ENCODE measurements around the gene MPV17. TPM values are rescaled to one million over a fixed set of nuclear protein-coding genes. Genes with fewer than 3 reads are reported as not detected.
"Not testable (repeated sequence)": the region's sequence is repeated elsewhere in the genome, so short reads cannot be mapped to it uniquely, and the experiment has no call there.

The MPV17 gene
- total RNA-seq, 4 donors from 2014 or later, result 51.8 to 87.5 (median 68.4) TPM

- TF ChIP-seq POLR2A (IDR thresholded peaks at IDR 0.05) (no peak), EP300 (IDR thresholded peaks at IDR 0.05) (no peak), CTCF (IDR thresholded peaks at IDR 0.05) (no peak), POLR2AphosphoS5 (IDR thresholded peaks at IDR 0.05) (no peak)
- Histone ChIP-seq H3K9me3 (no peaks in the 10 kb centered on the region), H3K4me1 (no peaks in the 10 kb centered on the region), H3K27me3 (no peaks in the 10 kb centered on the region), H3K4me3 (no peak overlapping the region), H3K27ac (no peak overlapping the region), H3K36me3 (peaks cover 93% of the 10 kb centered on the region)
- WGBS, result 87% methylated on average over 3 of the region's 3 CpGs
- no peak for DNase-seq (ENCODE audit: low spot score in 2 of 2)
These were observed 12.4 kb upstream of the MPV17 start for GRCh38 chr2:27335311-27335710.

DNA sequence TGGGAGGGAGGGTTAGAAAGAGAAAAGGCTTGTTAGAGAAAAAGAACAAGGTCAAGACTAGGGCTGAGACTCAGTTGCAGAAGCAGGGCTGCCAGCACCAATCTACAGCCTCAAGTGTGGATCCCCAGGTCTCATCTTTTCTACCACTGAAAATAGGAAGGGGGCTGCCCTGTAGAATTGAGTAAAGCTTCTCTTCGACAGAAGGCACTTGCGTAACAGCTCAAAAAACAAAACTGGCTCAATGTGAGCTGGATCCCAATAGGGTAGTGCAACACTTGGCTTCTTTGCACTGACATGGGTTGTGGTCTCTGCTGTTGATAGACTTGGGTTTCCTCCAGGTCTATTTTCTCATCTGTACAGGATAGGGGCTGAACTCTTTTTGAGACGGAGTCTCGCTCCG lies 1.8 kb upstream of the MPV17 start:
- H3K9me3 ChIP-seq, result no peaks in the 10 kb centered on the region
- no peak overlapping the region for H3K4me3 ChIP-seq
- H3K36me3 ChIP-seq, result peaks cover 40% of the 10 kb centered on the region
- TF ChIP-seq POLR2AphosphoS5 (IDR thresholded peaks at IDR 0.05) (no peak), EP300 (IDR thresholded peaks at IDR 0.05) (no peak), POLR2A (IDR thresholded peaks at IDR 0.05) (no peak)
- H3K27me3 ChIP-seq, result no peaks in the 10 kb centered on the region
- no peak for DNase-seq (ENCODE audit: low spot score in 2 of 2)
- H3K27ac ChIP-seq, result no peak overlapping the region
- 83% methylated on average over 5 of the region's 5 CpGs for WGBS
- peaks cover 18% of the 10 kb centered on the region for H3K4me1 ChIP-seq

DNA sequence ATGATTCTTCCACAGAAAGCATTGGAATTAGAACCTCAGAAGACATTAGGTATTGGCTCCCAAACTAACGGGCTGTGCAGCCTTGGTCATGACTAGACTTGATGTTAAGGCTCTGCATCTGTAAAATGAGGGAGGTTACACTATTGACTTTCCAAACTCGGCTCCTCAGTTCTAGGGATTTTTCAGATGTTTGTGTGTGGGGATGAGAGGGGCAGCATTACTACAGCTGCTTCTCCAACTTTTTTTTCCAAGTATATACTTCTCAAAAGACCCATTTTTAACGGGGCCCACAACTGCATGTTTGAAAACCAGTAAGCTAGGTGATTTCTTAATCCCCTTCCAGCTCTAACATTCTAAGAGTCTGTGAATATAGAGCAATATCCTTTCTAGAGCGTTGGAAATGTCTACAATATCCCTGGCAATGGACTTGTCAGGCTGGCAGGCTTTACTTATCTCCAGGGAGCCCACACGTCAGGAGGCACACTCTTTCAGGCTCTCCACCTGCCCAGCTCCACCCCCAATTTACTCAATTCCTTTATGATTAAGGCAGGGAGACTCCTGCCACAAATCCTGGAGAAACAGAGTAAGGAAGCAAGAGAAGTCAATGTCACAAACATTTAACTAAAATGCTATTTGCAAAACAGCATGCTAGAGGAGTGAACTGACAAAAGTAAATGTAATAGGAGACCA lies 844 bp upstream of the MPV17 start:
- TF ChIP-seq POLR2A (IDR thresholded peaks at IDR 0.05) (no peak), CTCF (IDR thresholded peaks at IDR 0.05) (no peak), POLR2AphosphoS5 (IDR thresholded peaks at IDR 0.05) (no peak), EP300 (IDR thresholded peaks at IDR 0.05) (no peak)
- Histone ChIP-seq H3K4me1 (peaks cover 18% of the 10 kb centered on the region), H3K27me3 (no peaks in the 10 kb centered on the region), H3K9me3 (no peaks in the 10 kb centered on the region), H3K27ac (peak overlapping the region; percentile 90), H3K4me3 (peak overlapping the region; percentile 84), H3K36me3 (peaks cover 30% of the 10 kb centered on the region)
- WGBS, result 23% methylated on average over 5 of the region's 5 CpGs
- no peak for DNase-seq (ENCODE audit: low spot score in 2 of 2)

DNA sequence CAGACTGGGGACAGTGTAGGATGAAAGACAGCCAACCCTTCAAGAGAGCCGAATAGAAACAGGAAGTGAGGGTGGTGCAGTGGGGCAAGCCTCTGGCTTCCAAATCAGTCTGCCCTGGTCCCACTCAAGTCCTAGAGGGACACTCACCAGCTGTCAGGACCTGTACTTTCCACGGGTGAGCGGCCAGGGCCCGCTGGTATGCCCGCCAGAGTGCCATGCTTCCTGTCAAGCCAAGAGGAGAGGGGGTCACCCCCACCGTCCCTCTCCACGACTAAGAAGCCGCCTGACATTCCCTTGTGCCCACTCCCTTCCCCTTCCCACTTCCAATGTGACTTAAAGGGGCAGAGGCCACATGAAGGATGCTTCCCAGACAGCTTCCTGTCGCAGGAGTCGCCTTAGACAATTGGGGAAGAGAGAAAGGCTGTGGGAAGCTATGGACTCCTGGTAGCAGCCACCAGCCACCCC lies 564 bp downstream of the MPV17 start:
- Histone ChIP-seq H3K4me1 (peaks cover 18% of the 10 kb centered on the region), H3K9me3 (no peaks in the 10 kb centered on the region), H3K27ac (peak overlapping the region; percentile 90), H3K36me3 (peaks cover 16% of the 10 kb centered on the region), H3K4me3 (peak overlapping the region; percentile 84), H3K27me3 (no peaks in the 10 kb centered on the region)
- 5% methylated on average over 8 of the region's 10 CpGs for WGBS
- no peak for DNase-seq (ENCODE audit: low spot score in 2 of 2)
- TF ChIP-seq POLR2AphosphoS5 (IDR thresholded peaks at IDR 0.05) (no peak), CTCF (IDR thresholded peaks at IDR 0.05) (no peak), EP300 (IDR thresholded peaks at IDR 0.05) (no peak), POLR2A (IDR thresholded peaks at IDR 0.05) (no peak)

- H3K9me3 ChIP-seq, result no peaks in the 10 kb centered on the region
- DNase-seq (ENCODE audit: low spot score in 2 of 2), result no peak
- WGBS, result 42% methylated on average over 8 of the region's 8 CpGs
- no peak for TF ChIP-seq EP300 (IDR thresholded peaks at IDR 0.05)
- TF ChIP-seq POLR2AphosphoS5 (IDR thresholded peaks at IDR 0.05), result no peak
- peak; percentile 12 for TF ChIP-seq CTCF (IDR thresholded peaks at IDR 0.05)
- no peak for TF ChIP-seq POLR2A (IDR thresholded peaks at IDR 0.05)
- peaks cover 18% of the 10 kb centered on the region for H3K4me1 ChIP-seq
- H3K27me3 ChIP-seq, result no peaks in the 10 kb centered on the region
- no peak overlapping the region for H3K4me3 ChIP-seq
- H3K36me3 ChIP-seq, result peaks cover 3% of the 10 kb centered on the region
- no peak overlapping the region for H3K27ac ChIP-seq
These were observed 1.8 kb downstream of the MPV17 start for GRCh38 chr2:27320958-27321543.

DNA sequence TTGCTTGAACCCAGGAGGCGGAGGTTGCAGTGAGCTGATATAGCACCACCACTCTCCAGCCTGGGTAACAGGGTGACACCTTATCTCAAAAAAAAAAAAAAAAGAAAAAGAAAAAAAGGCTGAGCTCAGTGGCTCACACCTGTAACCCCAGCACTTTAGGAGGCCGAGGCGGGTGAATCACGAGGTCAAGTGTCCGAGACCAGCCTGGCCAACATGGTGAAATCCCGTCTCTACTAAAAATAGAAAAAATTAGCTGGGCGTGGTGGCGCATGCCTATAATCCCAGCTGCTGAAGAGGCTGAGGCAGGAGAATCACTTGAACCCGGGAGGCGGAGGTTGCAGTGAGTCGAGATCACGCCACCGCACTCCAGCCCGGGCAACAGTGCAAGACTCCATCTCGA lies 3.1 kb downstream of the MPV17 start:
- DNase-seq (ENCODE audit: low spot score in 2 of 2); H3K27ac ChIP-seq; H3K9me3 ChIP-seq; H3K27me3 ChIP-seq; H3K4me3 ChIP-seq; H3K36me3 ChIP-seq: not testable (repeated sequence)
- WGBS, result 91% methylated on average over 15 of the region's 15 CpGs
- peaks cover 18% of the 10 kb centered on the region for H3K4me1 ChIP-seq

Measured in suprapubic skin (tissue), 4 donors.